ENCODE data around the gene PSMD11. TPM values are rescaled to one million over a fixed set of nuclear protein-coding genes. Genes with fewer than 3 reads are reported as not detected.

The PSMD11 gene
- total and polyA plus RNA-seq, 2 of the 8 experiments (the other 6 are each of a cell fraction or from before 2014, with no cell fraction given) = 68.4 to 171 TPM

DNA sequence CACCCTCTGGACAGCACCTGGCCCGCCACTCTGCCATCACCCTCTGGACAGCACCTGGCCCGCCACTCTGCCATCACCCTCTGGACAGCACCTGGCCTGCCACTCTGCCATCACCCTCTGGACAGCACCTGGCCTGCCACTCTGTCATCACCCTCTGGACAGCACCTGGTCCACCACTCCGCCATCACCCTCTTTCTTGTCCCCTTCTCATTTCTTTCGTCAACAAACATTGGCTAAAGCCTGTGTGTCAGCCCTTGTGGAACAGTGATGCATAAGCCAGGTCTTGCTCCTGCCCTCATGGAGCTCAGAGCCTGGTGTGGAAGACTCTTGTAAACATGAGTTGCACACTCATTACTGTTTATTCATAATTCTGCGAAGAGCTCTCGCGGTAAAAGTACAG, 73.7 kb downstream of the PSMD11 start:
- Histone ChIP-seq H3K56ac (replicated peaks; ENCODE audit: insufficient read length, low read depth, low read length) (no peak overlapping the region), H3K27ac (ENCODE audit: low read depth, low read length) (no peak overlapping the region), H2BK120ac (replicated peaks; ENCODE audit: low read depth, low read length) (no peak overlapping the region), H2BK12ac (ENCODE audit: low read depth, low read length) (no peak overlapping the region; the same call in 1 of the 2 replicates), H4K91ac (replicated peaks; ENCODE audit: insufficient read length, low read length) (no peak overlapping the region), H3K79me2 (ENCODE audit: control insufficient read depth in 1 of 2, insufficient read depth in 2 of 2, low read length in 2 of 2) (no peaks in the 10 kb centered on the region), H3K27me3 (replicated peaks in 1 of 4; ENCODE audit: control insufficient read depth in 3 of 4, extremely low read depth in 1 of 4, insufficient read depth in 3 of 4, low read length in 3 of 4) (no peaks in the 10 kb centered on the region; a peak in 2 of 7 replicates), H2AFZ (ENCODE audit: low read length) (no peak overlapping the region), H2BK20ac (ENCODE audit: low read length) (no peak overlapping the region), H3K14ac (ENCODE audit: insufficient read length) (no peak overlapping the region), H3K18ac (ENCODE audit: extremely low read depth, low read length) (no peak overlapping the region), H3K9me3 (ENCODE audit: insufficient read depth in 2 of 2, low read depth in 1 of 2, low read length in 1 of 2) (no peaks in the 10 kb centered on the region), H4K8ac (ENCODE audit: extremely low read depth, insufficient read depth, low read length) (no peak overlapping the region), H3K79me1 (ENCODE audit: low read depth, low read length) (no peaks in the 10 kb centered on the region), H4K20me1 (replicated peaks in 1 of 2; ENCODE audit: control insufficient read depth in 1 of 2, insufficient read depth in 2 of 2, low read length in 2 of 2) (no peaks in the 10 kb centered on the region), H2BK15ac (ENCODE audit: low read length) (no peak overlapping the region), H4K5ac (ENCODE audit: insufficient read length, low read depth, low read length) (no peak overlapping the region), H3K4me3 (ENCODE audit: extremely low read depth in 1 of 4, insufficient read depth in 2 of 4, low read depth in 3 of 4, low read length in 4 of 4) (no peak overlapping the region), H2AK5ac (ENCODE audit: low read depth, low read length) (no peak overlapping the region), H3K23me2 (ENCODE audit: low read depth, low read length) (peaks cover 3% of the 10 kb centered on the region; the same call in 1 of the 2 replicates), H3K36me3 (ENCODE audit: control insufficient read depth in 2 of 4, insufficient read depth in 4 of 4, low read length in 3 of 4) (no peaks in the 10 kb centered on the region), H3K4me2 (ENCODE audit: insufficient read depth in 1 of 2, low read depth in 2 of 2, low read length in 2 of 2) (peak overlapping the region in 1 of 2 experiments; percentile 72; a peak in 1 of 4 replicates), H3K9ac (replicated peaks in 1 of 4; ENCODE audit: extremely low read depth in 1 of 4, low read depth in 3 of 4, low read length in 3 of 4) (no peak overlapping the region), H3K4ac (replicated peaks; ENCODE audit: insufficient read length, low read depth, low read length) (no peak overlapping the region), H2BK5ac (ENCODE audit: low read depth, low read length) (no peak overlapping the region), H3K4me1 (replicated peaks in 1 of 4; ENCODE audit: control insufficient read depth in 3 of 4, insufficient read depth in 4 of 4, low read length in 3 of 4) (peaks cover 21 to 40% (median 25%) of the 10 kb centered on the region in 4 experiments), H3K23ac (ENCODE audit: insufficient read length) (no peak overlapping the region)
- WGBS, 2 experiments (ENCODE audit: extremely low coverage in 1 of 2, insufficient coverage in 1 of 2, insufficient read length in 1 of 2, insufficient replicate concordance in 2 of 2, low coverage in 1 of 2, low lambda C conversion rate in 2 of 2, missing lambda C conversion rate in 1 of 2) = 83% methylated on average over 7 of the region's 7 CpGs; no CpG with 5 or more reads in 1 of the 2 experiments
- ChIA-PET POLR2A (ENCODE audit: partially characterized antibody) (interaction anchor here (1.1 to 5.3 kb wide), 5 partner anchors 9 to 73 kb away, joined by 4 to 35 read pairs (median 6); partner anchors contain the start of genes CDK5R1 and PSMD11), CTCF (ENCODE audit: partially characterized antibody) (interaction anchor here (0.6 to 2.9 kb wide), 4 partner anchors 30 to 56 kb away, joined by 3 to 8 read pairs (median 6); no protein-coding TSS in a partner anchor)
- DNase-seq (ENCODE audit: low read depth in 1 of 2, low spot score in 2 of 2) = no peak
- FAIRE-seq = no peak
- TF ChIP-seq SIN3A (conservative IDR thresholded peaks at IDR 0.05 in 1 of 2, IDR thresholded peaks at IDR 0.05 in 1 of 2; ENCODE audit: low read depth in 1 of 2, low read length in 2 of 2) = no peak
- no peak for TF ChIP-seq CTBP2 (IDR thresholded peaks at IDR 0.05; ENCODE audit: borderline replicate concordance, insufficient read depth, insufficient read length, low read length)
- TF ChIP-seq CBX5 (IDR thresholded peaks at IDR 0.05; ENCODE audit: low read depth, low read length) = no peak
- TF ChIP-seq KDM1A (IDR thresholded peaks at IDR 0.05; ENCODE audit: borderline replicate concordance, low read length) = no peak
- no peak for TF ChIP-seq HDAC2 (IDR thresholded peaks at IDR 0.05; ENCODE audit: borderline replicate concordance in 1 of 2, low read depth in 2 of 2, low read length in 2 of 2)
- TF ChIP-seq SP1 (IDR thresholded peaks at IDR 0.05; ENCODE audit: low read depth, low read length) = no peak
- no peak for TF ChIP-seq NANOG (IDR thresholded peaks at IDR 0.05; ENCODE audit: insufficient read depth, low read depth, low read length, poor library complexity, severe bottlenecking)
- no peak for TF ChIP-seq BACH1 (IDR thresholded peaks at IDR 0.05; ENCODE audit: low read length)
- TF ChIP-seq RFX5 (IDR thresholded peaks at IDR 0.05; ENCODE audit: borderline replicate concordance, low read depth, low read length) = no peak
- TF ChIP-seq, protein P1, sequence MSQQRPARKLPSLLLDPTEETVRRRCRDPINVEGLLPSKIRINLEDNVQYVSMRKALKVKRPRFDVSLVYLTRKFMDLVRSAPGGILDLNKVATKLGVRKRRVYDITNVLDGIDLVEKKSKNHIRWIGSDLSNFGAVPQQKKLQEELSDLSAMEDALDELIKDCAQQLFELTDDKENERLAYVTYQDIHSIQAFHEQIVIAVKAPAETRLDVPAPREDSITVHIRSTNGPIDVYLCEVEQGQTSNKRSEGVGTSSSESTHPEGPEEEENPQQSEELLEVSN (IDR thresholded peaks at IDR 0.05) = no peak
- TF ChIP-seq CBX8 (IDR thresholded peaks at IDR 0.05; ENCODE audit: borderline replicate concordance, low read depth, low read length) = no peak
